Fibroblast of the aortic adventitia (primary cell): Measurements from ENCODE around the gene SNX27. TPM values are rescaled to one million over a fixed set of nuclear protein-coding genes. Genes with fewer than 3 reads are reported as not detected.
A peak's percentile ranks its signal among the peaks of the same experiment; 100 is the strongest.
"Not testable (repeated sequence)": the region's sequence is repeated elsewhere in the genome, so short reads cannot be mapped to it uniquely, and the experiment has no call there.

Experiments used
- DNase-seq: peaks from one replicate; pipeline ENCODE4 v3.0.0-alpha.2; 2010; ENCODE audit warnings: low read depth
- H3K4me3 ChIP-seq: 2 replicates; pipeline ENCODE4 v1.5.1; 2011; ENCODE audit warnings: low read depth, mild to moderate bottlenecking, control low read depth, low read length, moderate library complexity
- total RNA-seq: library from RNA; depleted of rRNA; stranded (reverse); fragments of >200 nt; gene quantifications from 2 replicates; pipeline ENCODE4 v1.2.3, GENCODE V29; 2012; ENCODE audit warnings: low replicate concordance
- TF ChIP-seq, protein P1 (sequence below): IDR thresholded peaks from 2 replicates; pipeline ENCODE4 v1.5.1; 2011; ENCODE audit warnings: mild to moderate bottlenecking, low read length, control low read depth, inconsistent platforms; ENCODE audit not compliant: insufficient read depth

Gene SNX27
- total RNA-seq, 1 donor, result 28.6 TPM

DNA sequence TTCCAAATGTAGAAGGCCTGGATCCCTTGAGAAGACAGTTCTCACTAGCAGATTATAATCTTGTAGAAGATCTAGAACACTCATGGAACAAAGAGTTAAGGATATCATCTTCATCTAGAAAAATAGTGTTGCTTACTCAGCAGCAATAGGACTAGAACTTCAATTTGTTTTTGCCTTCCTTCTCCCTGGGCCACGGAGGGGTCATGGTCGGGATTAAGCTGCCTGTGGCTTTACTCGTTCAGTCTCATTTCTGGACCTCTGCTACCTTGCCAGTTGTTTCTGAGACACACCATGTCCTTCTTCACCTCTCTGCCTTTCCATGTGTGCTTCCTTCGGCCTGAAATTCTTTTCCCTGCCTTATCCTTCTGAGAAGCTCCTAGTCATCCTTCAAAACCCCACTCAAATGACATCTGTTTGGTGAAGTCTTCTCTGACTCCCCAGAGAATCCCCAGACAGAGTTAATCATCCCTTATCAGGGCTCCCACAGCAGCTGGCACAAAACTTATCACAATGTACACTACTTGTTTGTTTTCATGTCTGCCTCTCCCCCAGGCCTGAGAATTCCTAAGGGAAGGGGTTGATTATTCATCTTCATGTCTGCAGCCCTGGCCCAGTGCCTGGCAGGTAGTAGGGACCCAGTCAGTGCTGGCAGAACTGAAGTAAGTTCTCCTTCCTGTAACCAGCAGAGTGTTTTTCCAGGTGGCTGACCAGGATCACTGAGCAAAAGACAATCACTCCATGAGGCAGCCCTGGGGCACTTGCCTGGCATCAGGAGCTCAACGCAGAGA, 15.5 kb upstream of the SNX27 start:
- H3K4me3 ChIP-seq, result no peak overlapping the region
- DNase-seq, result peak; percentile 36
- TF ChIP-seq, protein P1, sequence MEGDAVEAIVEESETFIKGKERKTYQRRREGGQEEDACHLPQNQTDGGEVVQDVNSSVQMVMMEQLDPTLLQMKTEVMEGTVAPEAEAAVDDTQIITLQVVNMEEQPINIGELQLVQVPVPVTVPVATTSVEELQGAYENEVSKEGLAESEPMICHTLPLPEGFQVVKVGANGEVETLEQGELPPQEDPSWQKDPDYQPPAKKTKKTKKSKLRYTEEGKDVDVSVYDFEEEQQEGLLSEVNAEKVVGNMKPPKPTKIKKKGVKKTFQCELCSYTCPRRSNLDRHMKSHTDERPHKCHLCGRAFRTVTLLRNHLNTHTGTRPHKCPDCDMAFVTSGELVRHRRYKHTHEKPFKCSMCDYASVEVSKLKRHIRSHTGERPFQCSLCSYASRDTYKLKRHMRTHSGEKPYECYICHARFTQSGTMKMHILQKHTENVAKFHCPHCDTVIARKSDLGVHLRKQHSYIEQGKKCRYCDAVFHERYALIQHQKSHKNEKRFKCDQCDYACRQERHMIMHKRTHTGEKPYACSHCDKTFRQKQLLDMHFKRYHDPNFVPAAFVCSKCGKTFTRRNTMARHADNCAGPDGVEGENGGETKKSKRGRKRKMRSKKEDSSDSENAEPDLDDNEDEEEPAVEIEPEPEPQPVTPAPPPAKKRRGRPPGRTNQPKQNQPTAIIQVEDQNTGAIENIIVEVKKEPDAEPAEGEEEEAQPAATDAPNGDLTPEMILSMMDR, result no peak

DNA sequence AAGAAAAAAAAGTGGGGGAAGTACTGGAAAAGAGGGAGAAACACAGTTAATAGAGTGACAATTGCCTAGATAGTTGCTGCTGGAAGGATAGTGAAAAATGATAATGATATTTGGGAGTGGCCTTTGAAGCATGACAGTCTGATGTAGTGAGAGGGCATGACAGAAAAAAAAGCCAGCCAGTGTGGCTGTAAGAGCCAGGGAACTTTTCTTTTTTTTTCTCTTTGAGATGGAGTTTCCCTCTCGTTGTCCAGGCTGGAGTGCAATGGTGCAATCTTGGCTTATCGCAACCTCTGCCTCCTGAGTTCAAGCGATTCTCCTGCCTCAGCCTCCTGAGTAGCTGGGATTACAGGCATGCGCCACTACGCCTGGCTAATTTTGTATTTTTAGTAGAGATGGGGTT, 9.3 kb upstream of the SNX27 start:
- DNase-seq, H3K4me3 ChIP-seq: not testable (repeated sequence)

DNA sequence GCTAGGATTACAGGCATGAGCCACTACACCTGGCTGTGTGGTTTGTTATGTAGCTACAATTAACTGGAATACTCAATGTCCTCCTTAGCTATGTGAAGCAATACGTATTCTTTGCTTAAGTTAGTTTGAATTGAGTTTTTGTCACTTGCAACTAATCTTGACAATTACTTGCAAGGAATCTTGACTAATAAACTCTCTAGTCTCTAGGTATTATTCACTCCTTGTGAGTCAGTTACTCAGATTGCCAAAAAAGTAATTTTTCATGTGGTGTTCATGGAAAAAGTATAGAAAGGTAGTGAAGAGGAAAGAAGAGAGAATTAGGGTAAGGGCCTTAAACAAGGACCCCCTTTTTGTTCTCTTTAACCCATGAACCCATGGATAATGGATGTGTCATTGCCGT, 7.6 kb upstream of the SNX27 start:
- no peak overlapping the region for H3K4me3 ChIP-seq
- DNase-seq, result no peak
- TF ChIP-seq, protein P1, result no peak

GRCh38 chr1:151606384-151606783, 5.5 kb upstream of the SNX27 start:
- DNase-seq, result no peak
- TF ChIP-seq, protein P1, result no peak
- H3K4me3 ChIP-seq, result no peak overlapping the region

- DNase-seq, result no peak
- TF ChIP-seq, protein P1, result no peak
- H3K4me3 ChIP-seq, result no peak overlapping the region
These were observed 5.0 kb upstream of the SNX27 start for GRCh38 chr1:151606857-151607256.

- no peak overlapping the region for H3K4me3 ChIP-seq
- no peak for DNase-seq
- TF ChIP-seq, protein P1, result no peak
These were observed 1.7 kb upstream of the SNX27 start for GRCh38 chr1:151610142-151610541.

DNA sequence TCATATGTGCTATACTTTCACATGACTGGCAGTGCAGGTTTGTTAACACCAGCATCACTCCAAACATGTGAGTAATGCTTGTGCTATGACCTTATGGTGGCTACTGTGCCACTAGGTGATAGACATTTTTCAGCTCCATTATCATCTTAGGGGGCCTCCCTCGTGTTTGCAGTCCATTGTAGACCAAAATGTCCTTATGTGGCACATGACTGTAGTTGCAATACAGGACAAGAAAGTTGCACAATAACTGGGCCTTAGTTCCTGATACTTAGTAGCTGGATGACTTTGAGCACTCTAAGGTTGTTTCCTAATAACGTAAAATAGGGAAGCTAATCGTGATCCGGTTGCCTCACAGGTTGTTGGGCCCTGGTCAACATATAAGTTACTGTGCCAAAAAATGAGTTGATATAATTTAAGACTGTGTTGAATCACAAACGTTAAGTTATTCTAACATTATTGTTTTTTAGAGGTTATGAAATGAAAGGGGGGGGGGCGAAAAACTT, 511 bp upstream of the SNX27 start:
- H3K4me3 ChIP-seq, result no peak overlapping the region
- DNase-seq, result peak; percentile 83
- TF ChIP-seq, protein P1, result no peak
